Lower leg skin (tissue), 4 donors: Measurements from ENCODE around the gene ARNT2. TPM values are rescaled to one million over a fixed set of nuclear protein-coding genes. Genes with fewer than 3 reads are reported as not detected.

Source experiments
- DNase-seq, 2 donors: peaks; one replicate each; pipeline ENCODE4 v3.0.0-alpha.2; 2019; ENCODE audit warnings: low spot score in 2 of 2
- H3K4me3 ChIP-seq: fragments of 200-600 bp; sonication (generic); 2 replicates; pipeline ENCODE4 v1.5.1; 2017; ENCODE audit warnings: mild to moderate bottlenecking, low read depth; ENCODE audit not compliant: poor library complexity, severe bottlenecking
- POLR2A ChIP-seq, 2 donors: fragments of 450-650 bp; IDR thresholded peaks; one replicate each; pipeline ENCODE4 v1.6.1; 2016 to 2017; ENCODE audit warnings: antibody characterized with exemption in 2 of 2, mild to moderate bottlenecking in 1 of 2, moderate library complexity in 1 of 2
- WGBS, 2 donors: methylation state at CpG; one replicate each; pipeline ENCODE4 v1.1.5; 2018; 5-methylcytosine and 5-hydroxymethylcytosine counted together
- intact Hi-C: fragments of 100-400 bp; cut with DNase I; formaldehyde crosslinking; loops from one replicate; pipeline ENCODE4 v1.15.0; 2023; ENCODE audit warnings: low total_unique reads
- total RNA-seq, 4 donors: library from RNA; depleted of rRNA; stranded (reverse); fragments of >200 nt; gene quantifications; one replicate each; pipeline ENCODE4 v1.1.0, GENCODE V29; 2016
- TF ChIP-seq, protein P1 (sequence below), 3 donors: fragments of 450-650 bp; IDR thresholded peaks; one replicate each; pipeline ENCODE4 v1.5.1; 2016; ENCODE audit warnings: antibody characterized with exemption in 3 of 3, mild to moderate bottlenecking in 3 of 3, moderate library complexity in 2 of 3

Gene ARNT2
- total RNA-seq, 4 donors from 2014 or later: 1.7 to 8.7 (median 3.0) TPM

DNA sequence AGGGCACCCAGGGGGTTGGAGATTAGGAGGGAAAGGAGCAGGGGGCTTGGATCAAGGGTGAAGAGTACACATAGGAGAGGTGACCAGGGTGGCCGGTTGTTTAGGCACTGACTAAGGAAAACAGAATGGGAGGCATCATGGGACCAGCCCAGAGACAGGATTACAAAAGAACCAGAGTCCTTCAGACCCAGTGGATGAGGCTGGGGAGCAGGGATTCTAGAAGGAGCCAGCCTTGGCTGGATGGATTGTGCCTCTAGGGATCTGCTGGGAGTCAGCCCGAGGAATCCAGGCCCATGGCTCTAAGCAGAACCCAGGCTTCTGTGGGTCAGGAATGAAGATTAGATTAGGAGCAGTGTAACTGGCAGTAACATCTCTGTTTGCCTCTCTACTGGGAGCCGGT, 98.6 kb downstream of the ARNT2 start:
- no peak overlapping the region for H3K4me3 ChIP-seq
- intact Hi-C loops: no loop called here
- WGBS, 2 donors: 67 to 72% methylated on average over 3 of the region's 3 CpGs
- TF ChIP-seq, protein P1, sequence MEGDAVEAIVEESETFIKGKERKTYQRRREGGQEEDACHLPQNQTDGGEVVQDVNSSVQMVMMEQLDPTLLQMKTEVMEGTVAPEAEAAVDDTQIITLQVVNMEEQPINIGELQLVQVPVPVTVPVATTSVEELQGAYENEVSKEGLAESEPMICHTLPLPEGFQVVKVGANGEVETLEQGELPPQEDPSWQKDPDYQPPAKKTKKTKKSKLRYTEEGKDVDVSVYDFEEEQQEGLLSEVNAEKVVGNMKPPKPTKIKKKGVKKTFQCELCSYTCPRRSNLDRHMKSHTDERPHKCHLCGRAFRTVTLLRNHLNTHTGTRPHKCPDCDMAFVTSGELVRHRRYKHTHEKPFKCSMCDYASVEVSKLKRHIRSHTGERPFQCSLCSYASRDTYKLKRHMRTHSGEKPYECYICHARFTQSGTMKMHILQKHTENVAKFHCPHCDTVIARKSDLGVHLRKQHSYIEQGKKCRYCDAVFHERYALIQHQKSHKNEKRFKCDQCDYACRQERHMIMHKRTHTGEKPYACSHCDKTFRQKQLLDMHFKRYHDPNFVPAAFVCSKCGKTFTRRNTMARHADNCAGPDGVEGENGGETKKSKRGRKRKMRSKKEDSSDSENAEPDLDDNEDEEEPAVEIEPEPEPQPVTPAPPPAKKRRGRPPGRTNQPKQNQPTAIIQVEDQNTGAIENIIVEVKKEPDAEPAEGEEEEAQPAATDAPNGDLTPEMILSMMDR (IDR thresholded peaks at IDR 0.05): no peak
- no peak for TF ChIP-seq POLR2A (IDR thresholded peaks at IDR 0.05)
- DNase-seq: no peak

- DNase-seq: no peak
- intact Hi-C loops: no loop called here
- no peak for TF ChIP-seq POLR2A (IDR thresholded peaks at IDR 0.05)
- TF ChIP-seq, protein P1 (IDR thresholded peaks at IDR 0.05): no peak
- H3K4me3 ChIP-seq: no peak overlapping the region
- WGBS, 2 donors: 77 to 83% methylated on average over 11 of the region's 11 CpGs
These were observed 99.3 kb downstream of the ARNT2 start for GRCh38 chr15:80503319-80503952.

DNA sequence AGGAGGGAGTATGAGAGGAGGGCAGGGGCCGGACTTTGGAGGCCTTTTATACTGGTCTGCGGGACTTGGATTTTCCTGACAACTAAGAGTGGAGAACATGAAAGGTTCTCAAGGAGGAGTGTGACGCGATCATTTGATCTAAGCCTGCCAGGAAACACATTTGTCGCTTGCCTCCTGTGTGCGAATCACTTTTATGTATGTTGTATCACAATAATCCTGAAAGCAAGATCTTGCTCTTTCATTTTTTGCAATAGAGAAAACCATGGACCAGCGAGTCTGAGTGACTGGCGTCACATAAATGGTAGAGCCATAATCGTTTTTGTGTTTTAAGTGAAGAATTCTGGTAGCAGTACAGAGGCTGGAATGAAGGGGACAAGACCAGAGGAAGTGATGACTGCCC, 100.7 kb downstream of the ARNT2 start:
- TF ChIP-seq, protein P1 (IDR thresholded peaks at IDR 0.05): no peak
- TF ChIP-seq POLR2A (IDR thresholded peaks at IDR 0.05): no peak
- WGBS, 2 donors: 94 to 97% methylated on average over 9 of the region's 9 CpGs
- intact Hi-C loops: no loop called here
- no peak overlapping the region for H3K4me3 ChIP-seq
- DNase-seq: no peak

GRCh38 chr15:80506286-80506893, 102.2 kb downstream of the ARNT2 start:
- no peak for TF ChIP-seq POLR2A (IDR thresholded peaks at IDR 0.05)
- TF ChIP-seq, protein P1 (IDR thresholded peaks at IDR 0.05): no peak
- no peak overlapping the region for H3K4me3 ChIP-seq
- DNase-seq: no peak
- 93 to 96% methylated on average over 5 of the region's 5 CpGs for WGBS, 2 donors
- intact Hi-C loops: no loop called here

- no peak for TF ChIP-seq POLR2A (IDR thresholded peaks at IDR 0.05)
- TF ChIP-seq, protein P1 (IDR thresholded peaks at IDR 0.05): no peak
- intact Hi-C loops: no loop called here
- WGBS, 2 donors: 70 to 73% methylated on average over 5 of the region's 5 CpGs
- DNase-seq: no peak
- no peak overlapping the region for H3K4me3 ChIP-seq
These were observed 102.9 kb downstream of the ARNT2 start for GRCh38 chr15:80507131-80507530.
